Ishikawa (cell line): ENCODE data around the gene ADD1.

ENCODE experiments used
- CEBPB ChIP-seq: IDR thresholded peaks from 2 replicates; pipeline ENCODE4 v1.6.1; 2012
- CREB1 ChIP-seq: IDR thresholded peaks from 2 replicates; pipeline ENCODE4 v1.6.1; 2012; ENCODE audit warnings: low read depth
- EGR1 ChIP-seq: IDR thresholded peaks from 2 replicates; pipeline ENCODE4 v1.6.1; 2012
- EP300 ChIP-seq: IDR thresholded peaks from 2 replicates; pipeline ENCODE4 v1.6.1; 2012; ENCODE audit warnings: borderline replicate concordance
- FOXM1 ChIP-seq: IDR thresholded peaks from 2 replicates; pipeline ENCODE4 v1.6.1; 2012; ENCODE audit warnings: low read depth, borderline replicate concordance
- NFIC ChIP-seq: IDR thresholded peaks from 2 replicates; pipeline ENCODE4 v1.6.1; 2012
- RAD21 ChIP-seq: IDR thresholded peaks from 2 replicates; pipeline ENCODE4 v1.6.1; 2012; ENCODE audit warnings: low read depth
- TAF1 ChIP-seq: IDR thresholded peaks from 2 replicates; pipeline ENCODE4 v1.6.1; 2012; ENCODE audit warnings: low read depth, mild to moderate bottlenecking
- TCF12 ChIP-seq: IDR thresholded peaks from 2 replicates; pipeline ENCODE4 v1.6.1; 2012; ENCODE audit warnings: low read depth
- TEAD4 ChIP-seq: IDR thresholded peaks from 2 replicates; pipeline ENCODE4 v1.6.1; 2012
- YY1 ChIP-seq: IDR thresholded peaks from 2 replicates; pipeline ENCODE4 v1.6.1; 2012; ENCODE audit warnings: low read depth
- ZBTB7A ChIP-seq: IDR thresholded peaks from 2 replicates; pipeline ENCODE4 v1.6.1; 2012; ENCODE audit warnings: low read depth
- TF ChIP-seq, protein P1 (sequence below): IDR thresholded peaks from 2 replicates; pipeline ENCODE4 v1.6.1; 2012
- TF ChIP-seq, protein P2 (sequence below): IDR thresholded peaks from 2 replicates; pipeline ENCODE4 v1.6.1; 2012; ENCODE audit warnings: low read depth, mild to moderate bottlenecking
- TF ChIP-seq, protein P3 (sequence below): IDR thresholded peaks from 2 replicates; pipeline ENCODE4 v1.6.1; 2012

The ADD1 gene

DNA sequence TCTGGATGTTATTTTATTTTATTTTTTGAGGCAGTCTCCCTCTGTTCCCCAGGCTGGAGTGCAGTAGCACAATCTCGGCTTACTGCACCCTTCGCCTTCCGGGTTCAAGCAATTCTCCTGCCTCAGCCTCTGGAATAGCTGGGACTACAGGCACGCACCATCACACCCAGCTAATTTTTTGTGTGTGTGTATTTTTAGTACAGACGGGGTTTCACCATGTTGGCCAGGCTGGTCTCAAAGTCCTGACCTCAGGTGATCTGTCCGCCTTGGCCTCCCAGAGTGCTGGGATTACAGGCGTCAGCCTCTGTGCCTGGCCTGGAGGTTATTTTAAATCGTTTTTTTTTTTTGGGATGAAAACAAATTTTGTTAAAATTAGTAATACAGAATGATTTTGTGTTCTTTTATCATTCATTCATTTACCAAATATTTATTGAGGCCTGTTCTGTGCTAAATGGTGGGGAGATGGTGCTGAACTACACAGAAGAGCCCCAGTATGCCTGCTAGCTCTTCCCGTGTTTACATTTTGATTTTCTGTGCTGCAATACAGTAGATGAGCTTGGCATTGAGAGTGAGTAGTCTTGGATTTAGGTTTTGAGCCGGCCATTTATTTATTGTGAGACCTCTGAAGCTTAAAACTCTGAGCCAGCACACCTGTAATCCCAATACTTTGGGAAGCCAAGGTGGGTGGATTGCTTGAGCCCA, 22.7 kb downstream of the ADD1 start:
- TF ChIP-seq, protein P1, sequence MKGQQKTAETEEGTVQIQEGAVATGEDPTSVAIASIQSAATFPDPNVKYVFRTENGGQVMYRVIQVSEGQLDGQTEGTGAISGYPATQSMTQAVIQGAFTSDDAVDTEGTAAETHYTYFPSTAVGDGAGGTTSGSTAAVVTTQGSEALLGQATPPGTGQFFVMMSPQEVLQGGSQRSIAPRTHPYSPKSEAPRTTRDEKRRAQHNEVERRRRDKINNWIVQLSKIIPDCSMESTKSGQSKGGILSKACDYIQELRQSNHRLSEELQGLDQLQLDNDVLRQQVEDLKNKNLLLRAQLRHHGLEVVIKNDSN: no peak
- no peak for TF ChIP-seq TEAD4
- TF ChIP-seq TCF12: no peak
- no peak for TF ChIP-seq RAD21

DNA sequence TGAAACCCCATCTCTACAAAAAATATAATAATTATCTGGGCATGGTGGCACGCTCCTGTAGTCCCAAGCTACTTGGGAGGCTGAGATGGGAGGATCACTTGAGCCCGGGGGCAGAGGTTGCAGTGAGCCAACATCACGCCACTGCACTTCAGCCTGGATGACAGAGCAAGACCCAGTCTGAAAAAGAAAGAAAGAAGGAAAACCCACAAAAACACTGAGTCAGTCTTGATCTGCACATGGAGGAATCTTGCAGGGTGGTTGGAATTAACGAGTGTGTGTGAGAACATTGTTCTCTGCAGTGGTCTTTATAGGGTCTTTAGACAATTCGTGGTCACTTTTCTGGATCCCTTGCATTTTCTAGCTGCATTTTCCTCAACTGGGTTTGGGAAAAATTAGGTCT, 23.2 kb downstream of the ADD1 start:
- TF ChIP-seq TEAD4 (no peak), EP300 (no peak), EGR1 (no peak), FOXM1 (no peak), CREB1 (no peak), TCF12 (no peak), ZBTB7A (no peak), YY1 (no peak), CEBPB (no peak), NFIC (no peak), TAF1 (no peak), RAD21 (no peak)
- TF ChIP-seq, protein P2, sequence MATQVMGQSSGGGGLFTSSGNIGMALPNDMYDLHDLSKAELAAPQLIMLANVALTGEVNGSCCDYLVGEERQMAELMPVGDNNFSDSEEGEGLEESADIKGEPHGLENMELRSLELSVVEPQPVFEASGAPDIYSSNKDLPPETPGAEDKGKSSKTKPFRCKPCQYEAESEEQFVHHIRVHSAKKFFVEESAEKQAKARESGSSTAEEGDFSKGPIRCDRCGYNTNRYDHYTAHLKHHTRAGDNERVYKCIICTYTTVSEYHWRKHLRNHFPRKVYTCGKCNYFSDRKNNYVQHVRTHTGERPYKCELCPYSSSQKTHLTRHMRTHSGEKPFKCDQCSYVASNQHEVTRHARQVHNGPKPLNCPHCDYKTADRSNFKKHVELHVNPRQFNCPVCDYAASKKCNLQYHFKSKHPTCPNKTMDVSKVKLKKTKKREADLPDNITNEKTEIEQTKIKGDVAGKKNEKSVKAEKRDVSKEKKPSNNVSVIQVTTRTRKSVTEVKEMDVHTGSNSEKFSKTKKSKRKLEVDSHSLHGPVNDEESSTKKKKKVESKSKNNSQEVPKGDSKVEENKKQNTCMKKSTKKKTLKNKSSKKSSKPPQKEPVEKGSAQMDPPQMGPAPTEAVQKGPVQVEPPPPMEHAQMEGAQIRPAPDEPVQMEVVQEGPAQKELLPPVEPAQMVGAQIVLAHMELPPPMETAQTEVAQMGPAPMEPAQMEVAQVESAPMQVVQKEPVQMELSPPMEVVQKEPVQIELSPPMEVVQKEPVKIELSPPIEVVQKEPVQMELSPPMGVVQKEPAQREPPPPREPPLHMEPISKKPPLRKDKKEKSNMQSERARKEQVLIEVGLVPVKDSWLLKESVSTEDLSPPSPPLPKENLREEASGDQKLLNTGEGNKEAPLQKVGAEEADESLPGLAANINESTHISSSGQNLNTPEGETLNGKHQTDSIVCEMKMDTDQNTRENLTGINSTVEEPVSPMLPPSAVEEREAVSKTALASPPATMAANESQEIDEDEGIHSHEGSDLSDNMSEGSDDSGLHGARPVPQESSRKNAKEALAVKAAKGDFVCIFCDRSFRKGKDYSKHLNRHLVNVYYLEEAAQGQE: no peak
- TF ChIP-seq, protein P3, sequence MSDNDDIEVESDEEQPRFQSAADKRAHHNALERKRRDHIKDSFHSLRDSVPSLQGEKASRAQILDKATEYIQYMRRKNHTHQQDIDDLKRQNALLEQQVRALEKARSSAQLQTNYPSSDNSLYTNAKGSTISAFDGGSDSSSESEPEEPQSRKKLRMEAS: no peak
- TF ChIP-seq, protein P1: no peak

DNA sequence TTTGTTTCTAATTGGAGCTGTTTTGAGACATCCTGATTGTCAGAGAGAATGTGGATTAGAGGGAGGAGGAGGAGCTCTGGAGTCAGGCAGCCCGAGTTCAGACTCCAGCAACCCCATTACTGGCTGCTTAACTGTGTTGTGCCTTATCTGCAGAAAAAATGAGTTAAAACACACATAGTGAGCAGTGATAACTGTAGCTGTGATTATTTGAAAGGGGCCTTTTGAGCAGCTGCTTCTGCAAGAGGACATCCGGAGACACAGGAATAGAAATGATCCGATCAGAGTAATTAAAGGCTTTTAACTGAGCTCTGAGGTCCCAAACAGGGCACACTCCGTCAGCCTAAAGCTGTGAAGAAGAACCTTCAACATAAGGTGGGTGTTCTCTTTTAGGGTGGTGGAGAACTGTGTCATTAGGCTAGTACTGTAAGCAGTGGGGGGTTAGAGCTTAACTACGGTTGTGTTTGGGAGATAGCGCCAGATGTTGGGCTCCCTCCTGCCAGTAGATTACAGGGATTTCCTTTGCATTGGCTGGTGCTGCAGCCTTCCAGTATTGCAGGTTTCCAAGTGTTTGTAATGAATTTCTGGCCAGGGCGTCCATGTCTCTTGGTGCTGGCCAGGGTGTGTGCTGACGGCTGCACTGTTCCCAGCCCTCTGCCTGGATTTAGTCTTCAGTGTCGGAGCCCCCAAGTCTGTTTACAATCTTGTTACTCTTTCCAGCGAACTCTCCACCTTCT, 24.3 kb downstream of the ADD1 start:
- TF ChIP-seq, protein P3: no peak
- TF ChIP-seq, protein P2: no peak
- TF ChIP-seq, protein P1: no peak

DNA sequence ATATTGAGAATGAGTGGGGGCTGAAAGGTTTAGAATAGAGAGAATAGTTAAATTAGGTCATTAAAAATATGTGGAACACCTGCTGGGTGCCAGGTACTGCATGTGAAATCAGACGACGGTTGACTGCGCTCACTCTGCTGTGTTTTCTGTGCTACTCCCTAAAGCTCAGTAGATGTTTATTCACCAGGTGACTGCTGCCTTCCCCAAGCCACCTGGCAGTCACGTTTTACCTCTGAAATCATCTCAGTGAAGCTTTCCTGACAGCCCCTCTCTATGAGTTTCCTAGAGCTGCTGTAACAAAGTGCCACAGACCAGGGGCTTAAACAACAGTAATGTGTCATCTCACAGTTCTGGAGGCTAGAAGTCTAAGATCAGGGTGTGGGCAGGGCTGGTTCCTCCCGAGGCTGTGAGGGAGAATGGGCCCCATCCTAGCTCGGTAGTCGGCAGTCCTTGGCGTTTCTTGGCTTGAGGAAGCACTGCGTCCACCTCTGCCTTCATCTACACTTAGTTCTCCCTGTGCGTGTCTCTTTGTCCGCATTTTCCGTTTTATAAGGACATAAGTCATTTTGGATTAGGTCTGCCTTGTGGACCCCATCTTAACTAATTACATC, 25.3 kb downstream of the ADD1 start:
- TF ChIP-seq NFIC (no peak), TAF1 (no peak), TCF12 (no peak), TEAD4 (no peak), CREB1 (no peak), YY1 (no peak), EP300 (no peak), FOXM1 (no peak), ZBTB7A (no peak), RAD21 (no peak), CEBPB (no peak), EGR1 (no peak)
- TF ChIP-seq, protein P1: no peak
- TF ChIP-seq, protein P3: no peak
- TF ChIP-seq, protein P2: no peak
